NCI-H748 treated with DMSO at 0.1 percent for 48 hours (cell line): ENCODE results near the gene LRRN3.

ENCODE experiments used
- DNase-seq: peaks from one replicate; lab custom pipeline; 2025; lab: John Stamatoyannopoulos, UW

LRRN3 gene

DNA sequence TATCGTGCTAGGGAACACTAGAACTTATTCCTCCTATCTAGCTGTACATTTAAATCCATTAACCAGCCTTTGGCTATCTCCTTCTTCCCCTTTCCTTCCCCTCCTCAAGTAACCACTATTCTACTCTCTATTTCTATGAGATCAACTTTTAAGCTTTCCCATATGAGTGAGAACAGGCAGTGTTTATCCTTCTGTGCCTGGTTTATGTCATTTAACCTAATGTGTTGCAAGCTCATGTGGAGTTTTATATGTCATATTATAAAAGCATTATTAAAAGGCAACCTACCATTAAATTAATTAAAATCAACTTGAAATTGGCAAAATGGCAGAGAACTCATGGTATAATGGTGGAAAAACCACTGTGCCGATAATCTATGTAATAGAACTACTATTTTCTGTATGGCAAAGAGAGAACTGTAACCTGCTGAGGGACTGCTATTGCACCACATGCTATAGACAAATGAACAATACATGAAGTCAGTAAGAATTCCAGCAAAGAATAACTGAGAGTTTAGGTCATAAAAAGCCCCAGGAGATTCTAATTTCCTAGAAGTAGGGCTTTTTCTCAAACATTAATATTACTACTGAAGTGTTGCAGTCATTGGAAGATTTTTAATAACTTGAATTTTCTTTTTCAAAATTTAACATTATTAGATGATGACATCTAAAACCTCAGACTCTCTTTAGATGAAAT is 81.8 kb downstream of the LRRN3 start:
- no peak for DNase-seq

DNA sequence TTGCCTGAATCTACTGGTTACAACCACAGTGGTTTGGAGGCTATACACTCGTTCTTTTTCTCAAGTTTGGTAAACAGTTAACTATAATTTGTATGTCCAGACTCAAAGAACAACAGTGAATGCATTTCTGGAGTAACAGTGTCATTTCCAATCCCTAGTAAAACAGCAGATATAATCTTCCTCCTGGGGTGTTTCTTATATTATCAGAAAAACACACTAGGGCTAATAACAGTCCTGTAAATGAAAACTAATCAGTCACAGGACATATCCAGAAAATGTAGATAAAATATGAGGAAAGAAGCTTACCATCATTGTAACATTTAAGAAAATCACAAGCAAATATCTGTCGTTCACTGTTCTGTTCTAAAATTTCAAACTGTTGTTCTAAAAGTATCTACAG is 82.6 kb downstream of the LRRN3 start:
- DNase-seq = no peak

DNA sequence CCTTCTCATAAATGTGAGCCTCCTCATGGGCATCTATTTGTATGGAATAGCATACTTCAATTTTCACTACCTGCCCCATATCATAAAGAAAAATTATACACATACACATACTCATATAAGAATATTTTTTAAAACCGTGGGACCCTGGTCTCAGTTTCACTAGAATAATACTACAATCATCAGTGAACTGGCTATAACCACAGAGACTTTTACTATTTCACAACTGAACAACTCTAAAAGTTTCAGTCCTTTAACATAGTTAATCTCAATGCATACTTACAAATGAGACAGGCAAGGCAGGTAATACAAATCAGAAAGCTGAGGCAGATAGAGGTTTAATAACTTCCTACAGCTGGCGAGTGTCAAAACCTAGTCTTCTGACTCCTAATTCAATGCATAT is 83.1 kb downstream of the LRRN3 start:
- no peak for DNase-seq

DNA sequence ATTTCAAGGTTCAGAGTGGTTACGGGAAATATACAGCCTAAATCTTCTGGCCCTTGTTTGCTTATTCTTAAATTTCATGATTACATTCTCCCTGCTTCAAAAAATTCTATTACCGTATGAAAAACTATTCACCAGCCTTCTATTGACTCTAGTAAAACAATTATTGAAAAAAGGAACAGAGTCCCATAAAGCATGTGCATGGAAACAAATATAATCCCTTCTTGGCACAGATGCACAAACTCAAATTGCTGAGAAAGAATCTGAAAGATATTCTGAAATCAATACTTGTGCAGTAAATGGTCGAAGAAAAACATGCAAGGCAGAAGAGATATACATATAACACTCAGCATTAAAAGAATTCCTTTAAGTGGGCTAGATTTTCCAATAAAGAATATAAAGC is 83.6 kb downstream of the LRRN3 start:
- DNase-seq = no peak
